GM13976 (cell line): ENCODE measurements around the gene IGF1R.

ENCODE experiments used
- DNase-seq: peaks from one replicate; pipeline ENCODE4 v3.0.0; 2012; ENCODE audit warnings: low spot score
- CTCF ChIP-seq: IDR thresholded peaks from 2 replicates; pipeline ENCODE4 v1.5.1; 2012; ENCODE audit warnings: borderline replicate concordance, mild to moderate bottlenecking; ENCODE audit not compliant: insufficient read depth; ENCODE audit errors: extremely low read depth, missing control alignments, control extremely low read depth
- in situ Hi-C: fragments of 300-500 bp; cut with MboI; formaldehyde crosslinking; loops from one replicate; pipeline ENCODE4 v1.12.0; 2022; ENCODE audit warnings: low sequenced_read_pairs, mixed read lengths, inconsistent platforms; ENCODE audit not compliant: unreplicated experiment

The IGF1R gene

GRCh38 chr15:98943051-98943508 lies 294.7 kb downstream of the IGF1R start:
- in situ Hi-C loops: no loop called here
- TF ChIP-seq CTCF: no peak
- no peak for DNase-seq

- DNase-seq: no peak
- no peak for TF ChIP-seq CTCF
- in situ Hi-C loops: no loop called here
These were observed 295.3 kb downstream of the IGF1R start for GRCh38 chr15:98943601-98944151.

- in situ Hi-C loops: no loop called here
- no peak for DNase-seq
- no peak for TF ChIP-seq CTCF
These were observed 298.2 kb downstream of the IGF1R start for GRCh38 chr15:98946301-98947255.

- in situ Hi-C loops: no loop called here
- TF ChIP-seq CTCF: no peak
- DNase-seq: no peak
These were observed 300.1 kb downstream of the IGF1R start for GRCh38 chr15:98948456-98948855.

- in situ Hi-C loops: no loop called here
- TF ChIP-seq CTCF: no peak
- DNase-seq: no peak
These were observed 300.6 kb downstream of the IGF1R start for GRCh38 chr15:98948941-98949340.

- no peak for TF ChIP-seq CTCF
- no peak for DNase-seq
- in situ Hi-C loops: no loop called here
These were observed 301.3 kb downstream of the IGF1R start for GRCh38 chr15:98949624-98950023.
